VCaP (cell line): ENCODE data around the gene CD1E.
"Not testable (repeated sequence)": the region's sequence is repeated elsewhere in the genome, so short reads cannot be mapped to it uniquely, and the experiment has no call there.

Experiments used
- H3K27ac ChIP-seq: fragments of 450-650 bp; 2 replicates; pipeline ENCODE4 v1.5.1; 2017
- CTCF ChIP-seq: fragments of 450-650 bp; conservative IDR thresholded peaks from 2 replicates; pipeline ENCODE4 v1.5.1; 2017; ENCODE audit warnings: mild to moderate bottlenecking, moderate library complexity

The CD1E gene

GRCh38 chr1:158335213-158335532 lies 18.5 kb upstream of the CD1E start:
- H3K27ac ChIP-seq = no peak overlapping the region
- no peak for TF ChIP-seq CTCF

- not testable (repeated sequence) for H3K27ac ChIP-seq
Observed at GRCh38 chr1:158336413-158336812, 17.3 kb upstream of the CD1E start.

- not testable (repeated sequence) for H3K27ac ChIP-seq
Observed at GRCh38 chr1:158348946-158349345, 4.7 kb upstream of the CD1E start.

GRCh38 chr1:158354255-158354654 lies 561 bp downstream of the CD1E start:
- TF ChIP-seq CTCF = no peak
- H3K27ac ChIP-seq = no peak overlapping the region

GRCh38 chr1:158355773-158356285 lies 2.1 kb downstream of the CD1E start:
- no peak overlapping the region for H3K27ac ChIP-seq
- TF ChIP-seq CTCF = no peak

GRCh38 chr1:158356616-158357015 lies 2.9 kb downstream of the CD1E start:
- H3K27ac ChIP-seq = no peak overlapping the region
- TF ChIP-seq CTCF = no peak

- no peak overlapping the region for H3K27ac ChIP-seq
- TF ChIP-seq CTCF = no peak
Observed at GRCh38 chr1:158357441-158357840, 3.7 kb downstream of the CD1E start.

- TF ChIP-seq CTCF = no peak
- no peak overlapping the region for H3K27ac ChIP-seq
Observed at GRCh38 chr1:158362482-158362881, 8.8 kb downstream of the CD1E start.

GRCh38 chr1:158362941-158363340 lies 9.2 kb downstream of the CD1E start:
- H3K27ac ChIP-seq = no peak overlapping the region
- no peak for TF ChIP-seq CTCF
